K562 (cell line): ENCODE results near the gene ABHD5. TPM values are rescaled to one million over a fixed set of nuclear protein-coding genes. Genes with fewer than 3 reads are reported as not detected.

Source experiments
- CHD2 ChIP-seq: IDR thresholded peaks from 2 replicates; pipeline ENCODE4 v1.6.1; 2011; ENCODE audit warnings: low read depth, low read length
- HNRNPH1 ChIP-seq: fragments of 200-400 bp; formaldehyde crosslinking; optimal IDR thresholded peaks from 2 replicates; pipeline ENCODE3; 2017; ENCODE audit warnings: low read depth, mild to moderate bottlenecking, low read length, moderate library complexity
- NFIX ChIP-seq: fragments of 250-450 bp; sonication (Bioruptor Pico); IDR thresholded peaks from 2 replicates; pipeline ENCODE4 v1.4.0; 2020; ENCODE audit warnings: low read depth, mild to moderate bottlenecking, moderate library complexity
- RAD21 ChIP-seq, 2 experiments: fragments of 250-450 bp in 1 of 2; fragments of 450-650 bp in 1 of 2; sonication (Bioruptor Pico) in 1 of 2; formaldehyde crosslinking in 1 of 2; IDR thresholded peaks in 1 of 2; conservative IDR thresholded peaks in 1 of 2; 2 replicates each; pipeline versions ENCODE4 v1.4.0 to v1.8.0; 2020 to 2022; ENCODE audit warnings: mild to moderate bottlenecking in 2 of 2, moderate library complexity in 1 of 2
- SP2 ChIP-seq: IDR thresholded peaks from 2 replicates; pipeline ENCODE4 v1.6.1; 2011; ENCODE audit warnings: mild to moderate bottlenecking, low read depth, low read length, moderate library complexity; ENCODE audit not compliant: poor library complexity, severe bottlenecking; ENCODE audit errors: extremely low read depth
- TRIM25 ChIP-seq: fragments of 450-650 bp; IDR thresholded peaks from 2 replicates; pipeline ENCODE4 v1.7.0; 2016; ENCODE audit warnings: borderline replicate concordance
- UBTF ChIP-seq, 2 experiments: IDR thresholded peaks; 2 replicates each; pipeline ENCODE4 v1.6.1; 2012; ENCODE audit warnings: improper control_type of control experiment in 2 of 2, low read depth in 2 of 2, low read length in 2 of 2, borderline replicate concordance in 1 of 2
- USF1 ChIP-seq: sonication (generic); formaldehyde crosslinking; IDR thresholded peaks from 2 replicates; pipeline ENCODE4 v1.9.0; 2022; ENCODE audit warnings: mild to moderate bottlenecking, missing genetic modification reagents
- YY1 ChIP-seq, 3 experiments: IDR thresholded peaks; 2 replicates each; pipeline ENCODE4 v1.6.1; 2011; ENCODE audit warnings: low read length in 2 of 3, mild to moderate bottlenecking in 2 of 3, moderate library complexity in 2 of 3, borderline replicate concordance in 1 of 3, control low read depth in 1 of 3, low read depth in 1 of 3; ENCODE audit not compliant: insufficient read depth in 3 of 3, insufficient replicate concordance in 2 of 3, control insufficient read depth in 1 of 3, insufficient read length in 1 of 3; ENCODE audit errors: extremely low read depth in 1 of 3
- ZNF282 ChIP-seq: sonication (generic); formaldehyde crosslinking; IDR thresholded peaks from 2 replicates; pipeline ENCODE4 v1.8.1; 2023; ENCODE audit warnings: missing genetic modification reagents
- ZNF316 ChIP-seq: fragments of 450-650 bp; IDR thresholded peaks from 2 replicates; pipeline ENCODE4 v1.6.1; 2016
- polyA plus RNA-seq, 8 experiments: library from polyadenylated mRNA; depleted of rRNA in 4 of 8; stranded (reverse) in 5 of 8; unstranded in 3 of 8; fragments of >200 nt; fragmentation: Nextera tagmentation in 2 of 8; fragmentation: Illumina TruSeq in 1 of 8; extraction: Ambion mirVana in 2 of 8; extraction: Trizol in 1 of 8; gene quantifications; 2 replicates each; pipeline versions ENCODE4 v1.2.1 to v1.2.3, GENCODE V29; 2011 to 2014; ENCODE audit warnings: inconsistent platforms in 1 of 8, missing spikeins in 1 of 8
- total RNA-seq, 7 experiments: library from RNA; depleted of rRNA in 6 of 7; stranded (reverse); fragments of >200 nt in 6 of 7; fragmentation: Illumina TruSeq in 2 of 7; extraction: Trizol in 2 of 7; gene quantifications; 2 replicates each; pipeline versions ENCODE4 v1.2.1 to v1.2.3, GENCODE V29; 2011 to 2021; ENCODE audit warnings: low replicate concordance in 1 of 7
- TF ChIP-seq, protein P1 (sequence below): sonication (generic); IDR thresholded peaks from 2 replicates; pipeline ENCODE4 v1.6.1; 2016

Gene ABHD5
- total and polyA plus RNA-seq, 9 of the 15 experiments (the other 6 are each of a cell fraction or from before 2014, with no cell fraction given): 27.8 to 61.7 (median 39.9) TPM

- TF ChIP-seq SP2 (peak; percentile 10), TRIM25 (no peak), HNRNPH1 (no peak), RAD21 (CRISPR knock-in tag; conservative IDR thresholded peaks at IDR 0.05 in 1 of 2, IDR thresholded peaks at IDR 0.05 in 1 of 2) (peak in 1 of 2 experiments; percentile 50; a peak in 3 of 4 replicates), UBTF (IDR thresholded peaks at IDR 0.05; ENCODE audit: borderline replicate concordance in 1 of 2, low read depth in 2 of 2, low read length in 2 of 2) (no peak), NFIX (no peak), USF1 (peak; percentile 47; the same call in 1 of the 2 replicates), CHD2 (no peak), ZNF316 (peak; percentile 13; the same call in 1 of the 2 replicates), ZNF282 (CRISPR knock-in tag) (no peak), YY1 (IDR thresholded peaks at IDR 0.05; ENCODE audit: borderline replicate concordance in 1 of 3, control insufficient read depth in 1 of 3, extremely low read depth in 1 of 3, insufficient read depth in 3 of 3, insufficient read length in 1 of 3, insufficient replicate concordance in 2 of 3, low read depth in 1 of 3, low read length in 2 of 3) (no peak)
- TF ChIP-seq, protein P1, sequence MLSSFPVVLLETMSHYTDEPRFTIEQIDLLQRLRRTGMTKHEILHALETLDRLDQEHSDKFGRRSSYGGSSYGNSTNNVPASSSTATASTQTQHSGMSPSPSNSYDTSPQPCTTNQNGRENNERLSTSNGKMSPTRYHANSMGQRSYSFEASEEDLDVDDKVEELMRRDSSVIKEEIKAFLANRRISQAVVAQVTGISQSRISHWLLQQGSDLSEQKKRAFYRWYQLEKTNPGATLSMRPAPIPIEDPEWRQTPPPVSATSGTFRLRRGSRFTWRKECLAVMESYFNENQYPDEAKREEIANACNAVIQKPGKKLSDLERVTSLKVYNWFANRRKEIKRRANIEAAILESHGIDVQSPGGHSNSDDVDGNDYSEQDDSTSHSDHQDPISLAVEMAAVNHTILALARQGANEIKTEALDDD: peak; percentile 67; the same call in 1 of the 2 replicates
- TF ChIP-seq, all 486 proteins: peak for 7
These were observed 76.1 kb downstream of the ABHD5 start (continued) for GRCh38 chr3:43766672-43767465.
